HG03571 (cell line): ENCODE measurements around the gene GLRA2.

ENCODE experiments used
- ATAC-seq: cut with Tn5 transposase; IDR thresholded peaks from one replicate; pipeline ENCODE4 v1.9.1; 2021; ENCODE audit not compliant: unreplicated experiment

The GLRA2 gene

GRCh38 chrX:14697451-14697850, 168.1 kb downstream of the GLRA2 start:
- ATAC-seq: no peak

GRCh38 chrX:14698790-14699189, 169.5 kb downstream of the GLRA2 start:
- no peak for ATAC-seq

- no peak for ATAC-seq
Observed at GRCh38 chrX:14700982-14701381, 171.6 kb downstream of the GLRA2 start.

GRCh38 chrX:14702145-14702544, 172.8 kb downstream of the GLRA2 start:
- ATAC-seq: no peak

- ATAC-seq: no peak
Observed at GRCh38 chrX:14712096-14712495, 182.8 kb downstream of the GLRA2 start.

- ATAC-seq: no peak
Observed at GRCh38 chrX:14717949-14718348, 188.6 kb downstream of the GLRA2 start.

- no peak for ATAC-seq
Observed at GRCh38 chrX:14718403-14718802, 189.1 kb downstream of the GLRA2 start.

GRCh38 chrX:14729058-14729457, 199.7 kb downstream of the GLRA2 start:
- ATAC-seq: no peak

- ATAC-seq: no peak
Observed at GRCh38 chrX:14738643-14739042, 209.3 kb downstream of the GLRA2 start.

- ATAC-seq: no peak
Observed at GRCh38 chrX:14753441-14753840, 224.1 kb downstream of the GLRA2 start.

- ATAC-seq: no peak
Observed at GRCh38 chrX:14758029-14758491, 228.7 kb downstream of the GLRA2 start.

- ATAC-seq: no peak
Observed at GRCh38 chrX:14775416-14775815, 246.1 kb downstream of the GLRA2 start.

- no peak for ATAC-seq
Observed at GRCh38 chrX:14776901-14777300, 247.6 kb downstream of the GLRA2 start.

- ATAC-seq: no peak
Observed at GRCh38 chrX:14777525-14777924, 248.2 kb downstream of the GLRA2 start.

- ATAC-seq: no peak
Observed at GRCh38 chrX:14779580-14779979, 250.2 kb downstream of the GLRA2 start.
